GM23338 (cell line): ENCODE measurements around the gene LY6G6D. TPM values are rescaled to one million over a fixed set of nuclear protein-coding genes. Genes with fewer than 3 reads are reported as not detected.

Experiments used
- ATAC-seq: fragments of 200-7000 bp; cut with Tn5 transposase; 3 replicates; pipeline ENCODE4 v1.9.1; 2020
- DNase-seq: peaks from one replicate; pipeline ENCODE4 v3.0.0-alpha.2; 2015; ENCODE audit warnings: low spot score
- H2AFZ ChIP-seq: fragments of 200-600 bp; sonication (generic); 2 replicates; pipeline ENCODE4 v1.8.0; 2016; ENCODE audit warnings: antibody characterized with exemption, mild to moderate bottlenecking, moderate library complexity
- H3F3A ChIP-seq: fragments of 200-600 bp; sonication (generic); replicated peaks from 2 replicates; pipeline ENCODE4 v1.8.0; 2017; ENCODE audit warnings: antibody characterized with exemption, mixed run types, low read depth
- H3K27ac ChIP-seq: fragments of 200-600 bp; sonication (generic); 2 replicates; pipeline ENCODE4 v1.6.1; 2016; ENCODE audit warnings: low read depth
- H3K27me3 ChIP-seq: fragments of 200-600 bp; sonication (generic); 2 replicates; pipeline ENCODE4 v1.8.0; 2016; ENCODE audit warnings: mild to moderate bottlenecking, mixed run types, moderate library complexity; ENCODE audit not compliant: insufficient read depth
- H3K36me3 ChIP-seq: fragments of 200-600 bp; sonication (generic); 2 replicates; pipeline ENCODE4 v1.8.0; 2016; ENCODE audit warnings: mild to moderate bottlenecking; ENCODE audit not compliant: insufficient read depth
- H3K4me1 ChIP-seq: fragments of 200-600 bp; sonication (generic); 2 replicates; pipeline ENCODE4 v1.8.0; 2016; ENCODE audit warnings: mild to moderate bottlenecking, moderate library complexity; ENCODE audit not compliant: insufficient read depth
- H3K4me2 ChIP-seq: fragments of 200-600 bp; sonication (generic); 2 replicates; pipeline ENCODE4 v1.7.1; 2017; ENCODE audit warnings: mixed run types
- H3K4me3 ChIP-seq: fragments of 200-600 bp; sonication (generic); 2 replicates; pipeline ENCODE4 v1.6.1; 2016; ENCODE audit warnings: mixed run types
- H3K79me2 ChIP-seq: fragments of 200-600 bp; sonication (generic); replicated peaks from 2 replicates; pipeline ENCODE4 v1.8.0; 2017; ENCODE audit warnings: mild to moderate bottlenecking; ENCODE audit not compliant: insufficient read depth
- H3K9me2 ChIP-seq: fragments of 200-600 bp; sonication (generic); 2 replicates; pipeline ENCODE4 v1.8.0; 2017; ENCODE audit not compliant: insufficient read depth
- H4K20me1 ChIP-seq: fragments of 200-600 bp; sonication (generic); replicated peaks from 2 replicates; pipeline ENCODE4 v1.8.0; 2017; ENCODE audit warnings: mild to moderate bottlenecking; ENCODE audit not compliant: insufficient read depth
- H3K27ac Mint-ChIP-seq: 2 replicates; pipeline ENCODE4 v1.8.0; 2020; ENCODE audit warnings: inconsistent platforms, mild to moderate bottlenecking, moderate library complexity, mixed read lengths
- H3K27me3 Mint-ChIP-seq: 3 replicates; pipeline ENCODE4 v1.8.0; 2022; ENCODE audit warnings: low read depth, mild to moderate bottlenecking, moderate library complexity, mixed read lengths, inconsistent platforms; ENCODE audit not compliant: insufficient read depth, poor library complexity
- H3K36me3 Mint-ChIP-seq: 3 replicates; pipeline ENCODE4 v1.8.0; 2021; ENCODE audit warnings: low read depth, mild to moderate bottlenecking, inconsistent platforms, moderate library complexity, mixed read lengths
- H3K4me1 Mint-ChIP-seq: 3 replicates; pipeline ENCODE4 v1.8.0; 2020; ENCODE audit warnings: mild to moderate bottlenecking, inconsistent platforms, mixed read lengths
- H3K4me3 Mint-ChIP-seq: 3 replicates; pipeline ENCODE4 v1.8.0; 2021; ENCODE audit warnings: moderate library complexity, mild to moderate bottlenecking, inconsistent platforms, mixed read lengths
- H3K9me3 Mint-ChIP-seq: 3 replicates; pipeline ENCODE4 v1.8.0; 2020; ENCODE audit warnings: moderate library complexity, mild to moderate bottlenecking, inconsistent platforms, mixed read lengths
- CTCF ChIP-seq, 2 experiments: fragments of 200-600 bp in 1 of 2; sonication (generic) in 1 of 2; conservative IDR thresholded peaks; 2 replicates each; pipeline versions ENCODE4 v1.5.1 to v1.6.1; 2016 to 2017; ENCODE audit warnings: antibody characterized with exemption in 2 of 2, low read depth in 2 of 2, mild to moderate bottlenecking in 2 of 2, moderate library complexity in 1 of 2
- REST ChIP-seq: IDR thresholded peaks from one replicate; pipeline ENCODE4 v1.6.1; 2018; ENCODE audit warnings: antibody characterized with exemption; ENCODE audit not compliant: unreplicated experiment
- ZNF462 ChIP-seq: fragments of 250-450 bp; sonication (Bioruptor Pico); IDR thresholded peaks from 2 replicates; pipeline ENCODE4 v1.5.0; 2020; ENCODE audit warnings: mild to moderate bottlenecking, moderate library complexity
- polyA plus RNA-seq: library from polyadenylated mRNA; unstranded; fragments of >200 nt; fragmentation: Nextera tagmentation; extraction: Ambion mirVana; gene quantifications from 2 replicates; pipeline ENCODE4 v1.2.1, GENCODE V29; 2016
- total RNA-seq: library from RNA; depleted of rRNA; stranded (reverse); fragments of >200 nt; shearing (Covaris generic); gene quantifications from 2 replicates; pipeline ENCODE4 v1.2.3, GENCODE V29; 2014

The LY6G6D gene
- total and polyA plus RNA-seq, 2 experiments from 2014 or later: not detected

GRCh38 chr6:31706599-31706998 is 8.5 kb upstream of the LY6G6D start, which contains the start of gene LY6G6F (continued):
- TF ChIP-seq ZNF462: no peak

GRCh38 chr6:31707701-31708100 is 7.4 kb upstream of the LY6G6D start:
- Mint-ChIP-seq H3K36me3 (no peaks in the 10 kb centered on the region), H3K27ac (no peak overlapping the region), H3K4me3 (no peak overlapping the region), H3K27me3 (peaks cover 14% of the 10 kb centered on the region), H3K4me1 (peaks cover 9% of the 10 kb centered on the region), H3K9me3 (no peaks in the 10 kb centered on the region)
- TF ChIP-seq CTCF (conservative IDR thresholded peaks at IDR 0.05; ENCODE audit: low read depth in 2 of 2) (no peak), REST (no peak)
- no peaks in the 10 kb centered on the region; the same call in 1 of the 2 replicates for H3F3A ChIP-seq
- H3K9me2 ChIP-seq: no peaks in the 10 kb centered on the region
- H3K4me2 ChIP-seq: no peak overlapping the region
- H3K36me3 ChIP-seq: no peaks in the 10 kb centered on the region
- no peak overlapping the region for H3K27ac ChIP-seq
- no peak overlapping the region for H2AFZ ChIP-seq
- DNase-seq (no peak), ATAC-seq (no peak)
- H3K79me2 ChIP-seq: no peaks in the 10 kb centered on the region
- H3K27me3 ChIP-seq: no peaks in the 10 kb centered on the region
- H3K4me1 ChIP-seq: no peaks in the 10 kb centered on the region
- H3K4me3 ChIP-seq: no peak overlapping the region
- no peaks in the 10 kb centered on the region for H4K20me1 ChIP-seq
